ENCODE data around the gene PLCB3.
A peak's percentile ranks its signal among the peaks of the same experiment; 100 is the strongest.

Gene PLCB3

GRCh38 chr11:64290352-64291261 is 39.3 kb downstream of the PLCB3 start:
- no peak for DNase-seq

GRCh38 chr11:64291262-64291751 is 40.0 kb downstream of the PLCB3 start, which contains the start of gene KCNK4:
KCNK4 (plus strand) TSS chr11:64291302; CDS start chr11:64293019, 1,717 bp downstream.
- no peak for DNase-seq

GRCh38 chr11:64291752-64292459 is 40.6 kb downstream of the PLCB3 start:
- DNase-seq = no peak

GRCh38 chr11:64292460-64293254 is 41.3 kb downstream of the PLCB3 start:
- no peak for DNase-seq

GRCh38 chr11:64294774-64295173 is 43.4 kb downstream of the PLCB3 start:
- no peak for DNase-seq

GRCh38 chr11:64295760-64296159 is 44.4 kb downstream of the PLCB3 start:
- DNase-seq = no peak

- DNase-seq = no peak
Observed at GRCh38 chr11:64296236-64296635, 44.9 kb downstream of the PLCB3 start.

- no peak for DNase-seq
Observed at GRCh38 chr11:64296830-64297698, 45.7 kb downstream of the PLCB3 start.

- no peak for DNase-seq
Observed at GRCh38 chr11:64297699-64298358, 46.5 kb downstream of the PLCB3 start.

GRCh38 chr11:64298966-64299846 is 47.9 kb downstream of the PLCB3 start:
- DNase-seq = peak; percentile 36

- no peak for DNase-seq
Observed at GRCh38 chr11:64299847-64300648, 48.7 kb downstream of the PLCB3 start, which contains the start of gene CATSPERZ. CATSPERZ (plus strand) TSS chr11:64300358; CDS start chr11:64300411, 53 bp downstream.

GRCh38 chr11:64303109-64304031 is 52.0 kb downstream of the PLCB3 start:
- DNase-seq = no peak

GRCh38 chr11:64304032-64304315 is 52.6 kb downstream of the PLCB3 start:
- DNase-seq = no peak

GRCh38 chr11:64304316-64305072 is 53.2 kb downstream of the PLCB3 start:
- DNase-seq = peak; percentile 91

- DNase-seq = peak; percentile 100
Observed at GRCh38 chr11:64305075-64305690, 53.9 kb downstream of the PLCB3 start, which contains the start of gene ESRRA. ESRRA (plus strand) TSS chr11:64305524; CDS start chr11:64307180, 1,656 bp downstream.

- no peak for DNase-seq
Observed at GRCh38 chr11:64305691-64306562, 54.6 kb downstream of the PLCB3 start.

Measured in NCI-H1092 (cell line).